GM18511 (cell line): ENCODE results near the gene NSMCE1.

Experiments
- ATAC-seq: cut with Tn5 transposase; IDR thresholded peaks from one replicate; pipeline ENCODE4 v1.9.1; 2021; ENCODE audit warnings: mild to moderate bottlenecking, moderate library complexity; ENCODE audit not compliant: unreplicated experiment

The NSMCE1 gene, protein sequence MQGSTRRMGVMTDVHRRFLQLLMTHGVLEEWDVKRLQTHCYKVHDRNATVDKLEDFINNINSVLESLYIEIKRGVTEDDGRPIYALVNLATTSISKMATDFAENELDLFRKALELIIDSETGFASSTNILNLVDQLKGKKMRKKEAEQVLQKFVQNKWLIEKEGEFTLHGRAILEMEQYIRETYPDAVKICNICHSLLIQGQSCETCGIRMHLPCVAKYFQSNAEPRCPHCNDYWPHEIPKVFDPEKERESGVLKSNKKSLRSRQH

GRCh38 chr16:27268376-27269299 lies at the start of gene NSMCE1:
Gene NSMCE1 (minus strand): TSS chr16:27268772. CDS start chr16:27257570, 11,202 bp downstream.
- peak; percentile 98 for ATAC-seq

GRCh38 chr16:27317738-27318391 lies 49.3 kb upstream of the NSMCE1 start:
- ATAC-seq: no peak

- no peak for ATAC-seq
Measured at GRCh38 chr16:27317320-27317719, 48.7 kb upstream of the NSMCE1 start.

DNA sequence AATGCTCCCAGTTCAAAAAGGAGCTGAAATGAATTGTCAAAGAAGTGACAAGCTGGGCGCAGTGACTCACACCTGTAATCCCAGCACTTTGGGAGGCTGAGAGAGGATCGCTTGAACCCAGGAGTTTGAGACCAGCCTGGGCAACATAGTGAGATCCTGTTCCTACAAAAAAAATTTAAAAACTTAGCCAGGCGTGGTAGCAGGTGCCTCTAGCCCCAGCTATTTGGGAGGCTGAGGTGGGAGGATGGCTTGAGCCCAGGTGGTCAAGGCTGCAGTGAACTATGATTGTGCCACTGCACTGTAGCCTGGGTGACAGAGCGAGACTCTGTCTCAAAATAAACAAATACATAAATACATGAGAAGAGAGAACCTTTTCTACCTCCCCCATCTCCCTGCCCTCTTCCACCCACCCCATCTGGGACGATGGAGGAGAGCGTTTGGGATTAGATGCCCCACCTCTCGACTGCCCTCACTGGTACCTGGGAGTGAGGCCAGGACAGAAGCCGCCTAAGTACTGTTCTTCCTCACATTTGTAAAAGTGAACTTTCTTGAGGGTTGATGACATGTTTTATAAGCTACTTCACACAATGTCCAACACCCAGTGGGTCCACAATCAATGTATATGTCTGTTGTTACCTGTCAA lies 47.6 kb upstream of the NSMCE1 start:
- ATAC-seq: no peak

DNA sequence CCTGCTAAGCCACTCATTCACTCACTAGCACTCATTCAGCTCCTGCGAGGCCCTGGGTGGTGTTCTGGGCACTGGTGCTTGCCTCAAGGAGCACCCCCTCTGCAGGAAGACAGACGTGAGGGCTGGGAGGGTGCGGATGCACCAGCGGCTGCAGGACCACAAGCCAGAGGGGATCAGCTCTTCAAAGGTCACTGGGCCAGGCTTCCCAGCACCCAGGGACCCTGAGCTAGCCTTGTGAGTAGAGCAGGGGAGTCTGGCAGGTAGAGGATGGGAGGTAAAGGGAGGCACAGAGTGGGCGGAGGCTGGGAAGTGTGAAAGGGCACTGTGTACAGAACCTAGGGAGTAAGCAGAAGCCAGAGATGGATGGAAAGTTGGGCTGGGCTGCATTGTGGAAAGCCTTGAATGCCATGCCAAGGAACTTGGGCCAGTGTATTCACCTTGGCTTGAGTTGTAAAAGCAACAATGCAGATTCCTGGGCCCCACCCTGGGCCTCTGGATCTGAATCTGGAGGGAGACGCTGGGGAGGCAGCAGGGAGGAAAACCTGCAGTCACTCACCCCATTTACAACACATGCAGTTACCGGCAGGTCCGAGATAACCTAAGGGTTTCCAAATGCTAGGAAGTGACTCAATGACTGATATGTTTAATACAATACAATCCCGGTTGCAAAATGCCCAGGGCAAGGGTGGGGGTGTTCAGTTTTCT lies 46.9 kb upstream of the NSMCE1 start:
- no peak for ATAC-seq

DNA sequence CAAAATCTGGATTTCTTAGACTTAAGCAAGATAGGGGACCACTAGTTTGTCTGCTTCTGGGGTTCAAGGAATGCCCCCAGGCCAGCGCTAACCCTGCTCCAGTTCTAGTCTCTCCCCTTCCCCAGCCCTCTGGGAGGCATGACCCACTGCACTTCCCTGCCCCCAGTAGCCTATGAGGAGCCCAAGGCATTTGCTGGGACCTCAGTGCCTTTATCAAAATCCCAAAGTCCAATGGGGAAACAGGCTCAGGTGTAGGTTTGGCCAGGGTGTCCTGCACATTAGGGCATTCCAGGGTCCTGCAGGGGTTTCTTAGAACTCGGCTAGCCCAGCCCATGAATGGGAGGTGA lies 46.4 kb upstream of the NSMCE1 start:
- ATAC-seq: no peak

DNA sequence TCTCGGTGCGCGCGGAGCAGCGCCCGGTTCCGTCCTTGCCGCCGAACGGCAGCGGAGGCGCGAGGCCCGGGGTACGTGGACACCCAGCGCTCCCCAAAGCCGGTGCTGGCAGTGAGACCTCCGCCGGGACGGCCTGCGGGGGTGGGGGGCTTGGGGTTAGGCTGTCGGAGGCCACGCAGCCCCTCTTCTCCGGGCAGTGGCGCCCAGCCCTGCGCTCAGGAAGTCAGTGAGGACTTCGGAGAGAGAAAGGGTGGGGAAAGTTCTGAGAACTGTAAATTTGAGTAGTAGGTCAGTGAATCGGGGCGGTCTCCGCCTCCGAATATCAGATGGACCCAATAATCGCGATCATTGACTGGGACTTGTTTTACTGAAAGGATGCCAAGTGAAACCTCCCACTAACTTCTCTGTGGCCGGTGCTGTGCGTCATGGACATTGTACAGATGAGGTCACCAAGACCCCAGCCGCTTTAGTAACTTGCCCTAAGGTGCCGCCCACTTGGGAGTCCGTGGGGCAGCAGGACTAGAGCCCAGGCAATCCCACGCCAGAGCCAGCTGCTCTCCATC lies 45.7 kb upstream of the NSMCE1 start:
- ATAC-seq: peak; percentile 36

- ATAC-seq: peak; percentile 64
Measured at GRCh38 chr16:27313422-27314160, 45.0 kb upstream of the NSMCE1 start, which contains the start of gene IL4R. Gene IL4R (plus strand): TSS chr16:27313974. CDS start chr16:27340204, 26,230 bp downstream.

- ATAC-seq: no peak
Measured at GRCh38 chr16:27312580-27313421, 44.2 kb upstream of the NSMCE1 start.

DNA sequence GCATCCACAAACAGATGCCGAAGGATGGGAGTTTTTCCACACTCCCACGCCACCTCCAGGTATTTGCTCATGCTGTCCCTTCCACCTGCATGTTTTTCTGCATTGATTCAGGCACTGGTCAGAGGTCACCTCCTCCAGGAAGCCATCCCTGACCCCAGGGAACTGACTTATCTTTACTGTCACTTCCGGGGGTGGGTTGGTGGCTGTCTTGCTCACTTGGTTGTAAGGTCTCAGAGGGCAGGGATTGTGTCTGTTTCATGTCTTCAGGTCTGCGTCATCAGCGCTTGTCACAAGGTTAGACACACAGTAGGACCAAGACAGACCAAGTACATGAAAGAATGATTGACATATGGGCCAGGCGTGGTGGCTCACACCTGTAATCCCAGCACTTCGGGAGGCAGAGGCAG lies 43.3 kb upstream of the NSMCE1 start:
- ATAC-seq: no peak

- ATAC-seq: no peak
Measured at GRCh38 chr16:27311448-27311830, 42.9 kb upstream of the NSMCE1 start.

GRCh38 chr16:27310576-27311447 lies 42.2 kb upstream of the NSMCE1 start:
- ATAC-seq: no peak

DNA sequence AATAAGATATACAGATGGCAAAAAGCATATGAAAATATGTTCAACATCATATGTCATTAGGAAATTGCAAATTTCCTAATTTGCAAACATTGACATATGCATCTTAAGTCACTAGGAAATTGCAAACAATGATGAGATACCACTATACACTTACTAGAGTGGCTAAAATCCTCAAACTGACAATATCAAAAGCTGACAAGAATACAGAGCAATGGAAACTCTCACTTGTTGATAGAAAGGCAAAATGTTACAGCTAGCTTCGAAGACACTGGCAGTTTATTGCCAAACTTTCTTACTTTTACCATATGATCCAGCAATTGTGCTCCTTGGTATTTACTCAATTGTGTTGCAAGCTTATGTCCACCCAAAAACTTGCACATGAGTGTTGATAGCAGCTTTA lies 40.2 kb upstream of the NSMCE1 start:
- ATAC-seq: no peak

DNA sequence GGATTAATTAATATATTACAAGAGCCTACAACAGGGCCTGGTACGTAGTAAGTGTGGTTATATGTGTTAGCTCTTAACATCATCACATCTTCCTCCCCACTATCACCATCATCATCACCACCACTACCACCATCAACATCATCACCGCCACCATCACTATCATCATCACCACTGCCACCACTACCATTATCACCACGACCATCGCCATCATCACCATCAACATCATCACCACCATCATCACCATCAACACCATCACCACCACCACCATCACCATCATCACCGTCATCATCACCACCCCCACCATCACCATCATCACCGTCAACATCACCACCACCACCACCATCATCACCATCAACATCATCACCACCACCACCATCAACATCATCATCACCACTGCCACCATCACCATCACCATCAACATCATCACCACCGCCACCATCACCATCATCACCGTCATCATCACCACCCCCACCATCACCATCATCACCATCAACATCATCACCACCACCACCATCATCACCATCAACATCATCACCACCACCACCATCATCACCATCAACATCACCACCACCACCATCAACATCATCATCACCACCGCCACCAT lies 37.4 kb upstream of the NSMCE1 start:
- no peak for ATAC-seq

GRCh38 chr16:27304881-27305745 lies 36.5 kb upstream of the NSMCE1 start:
- no peak for ATAC-seq

- no peak for ATAC-seq
Measured at GRCh38 chr16:27304102-27304501, 35.5 kb upstream of the NSMCE1 start.
